HCT116 (cell line): ENCODE measurements around the gene TLX1. TPM values are rescaled to one million over a fixed set of nuclear protein-coding genes. Genes with fewer than 3 reads are reported as not detected.

Experiments
- ATAC-seq: fragments of 200-7000 bp; cut with Tn5 transposase; 2 replicates; pipeline ENCODE4 v1.9.1; 2020; ENCODE audit warnings: mild to moderate bottlenecking, moderate library complexity
- BruUV-seq: library from RNA; stranded (reverse); fragments of 400-500 nt; replicated peaks from 2 replicates; lab custom pipeline; 2021; lab: Mats Ljungman, UMichigan
- CTCF ChIA-PET: fragments of 300-600 bp; sonication (Branson Sonifier 250); formaldehyde crosslinking; loops from one replicate; lab custom pipeline; 2021; ENCODE audit warnings: antibody characterized with exemption; lab: Charles Lee
- POLR2A ChIA-PET: fragments of 300-600, 350-600 bp; sonication (Branson Sonifier 250); formaldehyde crosslinking; loops from one replicate; lab custom pipeline; 2021; ENCODE audit warnings: antibody characterized with exemption; lab: Charles Lee
- RAD21 ChIA-PET, 2 experiments: fragments of 300-600 bp; sonication (Branson Sonifier 250); formaldehyde crosslinking; loops; one replicate each; lab custom pipeline; 2023; ENCODE audit warnings: low total read pairs in 2 of 2; ENCODE audit not compliant: uncharacterized antibody in 2 of 2, unreplicated experiment in 2 of 2, low non-redundant PET in 1 of 2; lab: Charles Lee
- DNase-seq: peaks from one replicate; pipeline ENCODE4 v3.0.0-alpha.2; 2010; ENCODE audit warnings: low read depth, low spot score
- H2AFZ ChIP-seq: fragments of 200-600 bp; shearing (Covaris generic), sonication (generic); 2 replicates; pipeline ENCODE4 v1.6.1; 2017; ENCODE audit warnings: low read depth, mixed run types, mixed read lengths, antibody characterized with exemption, low read length; ENCODE audit not compliant: poor library complexity, severe bottlenecking
- H3K27ac ChIP-seq: 2 replicates; pipeline ENCODE4 v1.5.1; 2012; ENCODE audit warnings: low read depth, low read length
- H3K27me3 ChIP-seq: fragments of 200-600 bp; sonication (generic); 2 replicates; pipeline ENCODE4 v1.6.1; 2016; ENCODE audit warnings: mixed run types, low read length, mixed read lengths; ENCODE audit not compliant: insufficient read depth
- H3K36me3 ChIP-seq, 2 experiments: fragments of 200-500 bp in 1 of 2; fragments of 200-600 bp in 1 of 2; sonication (Bioruptor generic) in 1 of 2; sonication (generic) in 1 of 2; 2 replicates each; pipeline versions ENCODE4 v1.5.1 to v1.6.1; 2014 to 2016; ENCODE audit warnings: low read length in 2 of 2, inconsistent platforms in 1 of 2, mixed read lengths in 1 of 2, mixed run types in 1 of 2; ENCODE audit not compliant: insufficient read depth in 2 of 2, control insufficient read depth in 1 of 2
- H3K4me1 ChIP-seq, 2 experiments: fragments of 200-600 bp in 1 of 2; sonication (generic) in 1 of 2; 2 replicates each; pipeline versions ENCODE4 v1.5.1 to v1.6.1; 2012 to 2017; ENCODE audit warnings: low read length in 2 of 2, inconsistent platforms in 1 of 2, mild to moderate bottlenecking in 1 of 2, mixed read lengths in 1 of 2, mixed run types in 1 of 2, moderate library complexity in 1 of 2; ENCODE audit not compliant: insufficient read depth in 2 of 2, control insufficient read depth in 1 of 2
- H3K4me2 ChIP-seq: fragments of 200-600 bp; sonication (generic); 2 replicates; pipeline ENCODE4 v1.6.1; 2017; ENCODE audit warnings: mixed run types, low read length, mixed read lengths
- H3K4me3 ChIP-seq, 2 experiments: fragments of 200-600 bp in 1 of 2; sonication (generic) in 1 of 2; replicated peaks in 1 of 2; 2 replicates each; pipeline ENCODE4 v1.5.1; 2011 to 2016; ENCODE audit warnings: low read length in 2 of 2, control low read depth in 1 of 2, low read depth in 1 of 2, mild to moderate bottlenecking in 1 of 2, mixed read lengths in 1 of 2, mixed run types in 1 of 2
- H3K79me2 ChIP-seq: fragments of 200-600 bp; sonication (generic); 2 replicates; pipeline ENCODE4 v1.6.1; 2017; ENCODE audit warnings: mild to moderate bottlenecking, mixed run types, low read length, moderate library complexity, mixed read lengths; ENCODE audit not compliant: insufficient read depth
- H3K9ac ChIP-seq: fragments of 200-600 bp; sonication (generic); 2 replicates; pipeline ENCODE4 v1.6.1; 2016; ENCODE audit warnings: low read length, mixed read lengths
- H3K9me2 ChIP-seq: fragments of 200-600 bp; sonication (generic), shearing (Covaris generic); 2 replicates; pipeline ENCODE4 v1.6.1; 2017; ENCODE audit warnings: mixed run types, mild to moderate bottlenecking, moderate library complexity; ENCODE audit not compliant: insufficient read depth
- H3K9me3 ChIP-seq, 2 experiments: fragments of 200-500 bp in 1 of 2; fragments of 200-600 bp in 1 of 2; sonication (Bioruptor generic) in 1 of 2; sonication (generic) in 1 of 2; 2 replicates each; pipeline ENCODE4 v1.6.1; 2014 to 2017; ENCODE audit warnings: low read length in 2 of 2, mixed read lengths in 2 of 2, inconsistent platforms in 1 of 2, low read depth in 1 of 2, mild to moderate bottlenecking in 1 of 2, mixed run types in 1 of 2, moderate library complexity in 1 of 2; ENCODE audit not compliant: control insufficient read depth in 1 of 2, insufficient read depth in 1 of 2
- H4K20me1 ChIP-seq: fragments of 200-600 bp; sonication (generic), shearing (Covaris generic); 2 replicates; pipeline ENCODE4 v1.6.1; 2017; ENCODE audit warnings: mixed run types, mild to moderate bottlenecking, moderate library complexity; ENCODE audit not compliant: insufficient read depth
- CBX3 ChIP-seq: IDR thresholded peaks from 2 replicates; pipeline ENCODE4 v1.6.1; 2012; ENCODE audit warnings: low read depth
- EZH2 ChIP-seq: fragments of 200-600 bp; sonication (generic); IDR thresholded peaks from 2 replicates; pipeline ENCODE4 v1.6.1; 2017; ENCODE audit warnings: antibody characterized with exemption, mixed run types
- POLR2A ChIP-seq: IDR thresholded peaks from 2 replicates; pipeline ENCODE4 v1.7.0; 2011; ENCODE audit warnings: borderline replicate concordance; ENCODE audit not compliant: insufficient read depth, insufficient read length; ENCODE audit errors: extremely low read depth
- RAD21 ChIP-seq: IDR thresholded peaks from 2 replicates; pipeline ENCODE4 v1.6.1; 2012; ENCODE audit warnings: low read depth, mild to moderate bottlenecking
- SIN3A ChIP-seq: IDR thresholded peaks from 2 replicates; pipeline ENCODE4 v1.6.1; 2012; ENCODE audit warnings: low read depth
- SP1 ChIP-seq: IDR thresholded peaks from 2 replicates; pipeline ENCODE4 v1.6.1; 2012; ENCODE audit warnings: low read depth
- intact Hi-C: fragments of 100-400 bp; cut with micrococcal nuclease; formaldehyde crosslinking; loops from 2 replicates; pipeline ENCODE4 v1.10.0; 2022
- total RNA-seq: library from RNA; stranded (reverse); gene quantifications from one replicate; pipeline ENCODE4 v1.2.1, GENCODE V29; 2021; ENCODE audit not compliant: unreplicated experiment
- TF ChIP-seq, protein P1 (sequence below), 3 experiments: fragments of 200-600 bp in 1 of 3; sonication (generic) in 1 of 3; IDR thresholded peaks in 2 of 3; conservative IDR thresholded peaks in 1 of 3; 2 replicates each; pipeline ENCODE4 v1.5.1; 2012 to 2017; ENCODE audit warnings: low read depth in 2 of 3, low read length in 2 of 3, antibody characterized with exemption in 1 of 3, borderline replicate concordance in 1 of 3, control low read depth in 1 of 3, mild to moderate bottlenecking in 1 of 3, mixed read lengths in 1 of 3, mixed run types in 1 of 3, moderate library complexity in 1 of 3; ENCODE audit not compliant: insufficient read depth in 1 of 3

TLX1 gene
- total RNA-seq, 1 experiment from 2014 or later: not detected

DNA sequence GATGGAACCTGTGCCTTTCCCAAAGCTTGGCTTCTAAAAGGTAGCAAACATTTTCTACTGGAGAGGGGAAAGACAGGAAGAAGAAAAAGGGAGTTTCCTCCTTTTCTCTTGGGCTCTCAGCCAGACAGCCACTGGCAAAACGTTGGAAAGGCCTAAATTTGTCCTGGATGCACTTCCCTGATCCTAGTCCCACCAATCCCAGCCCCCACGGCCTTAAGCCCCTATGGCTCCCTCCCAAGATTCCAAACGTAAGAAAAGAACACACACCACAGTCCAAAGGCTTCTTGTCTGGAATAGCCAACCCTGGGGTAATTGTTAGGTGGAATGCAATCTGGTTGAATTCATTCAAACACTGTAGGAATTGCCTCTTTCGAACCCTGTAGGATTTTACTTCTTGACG, 959 bp upstream of the TLX1 start (continued):
- no peak for TF ChIP-seq RAD21

DNA sequence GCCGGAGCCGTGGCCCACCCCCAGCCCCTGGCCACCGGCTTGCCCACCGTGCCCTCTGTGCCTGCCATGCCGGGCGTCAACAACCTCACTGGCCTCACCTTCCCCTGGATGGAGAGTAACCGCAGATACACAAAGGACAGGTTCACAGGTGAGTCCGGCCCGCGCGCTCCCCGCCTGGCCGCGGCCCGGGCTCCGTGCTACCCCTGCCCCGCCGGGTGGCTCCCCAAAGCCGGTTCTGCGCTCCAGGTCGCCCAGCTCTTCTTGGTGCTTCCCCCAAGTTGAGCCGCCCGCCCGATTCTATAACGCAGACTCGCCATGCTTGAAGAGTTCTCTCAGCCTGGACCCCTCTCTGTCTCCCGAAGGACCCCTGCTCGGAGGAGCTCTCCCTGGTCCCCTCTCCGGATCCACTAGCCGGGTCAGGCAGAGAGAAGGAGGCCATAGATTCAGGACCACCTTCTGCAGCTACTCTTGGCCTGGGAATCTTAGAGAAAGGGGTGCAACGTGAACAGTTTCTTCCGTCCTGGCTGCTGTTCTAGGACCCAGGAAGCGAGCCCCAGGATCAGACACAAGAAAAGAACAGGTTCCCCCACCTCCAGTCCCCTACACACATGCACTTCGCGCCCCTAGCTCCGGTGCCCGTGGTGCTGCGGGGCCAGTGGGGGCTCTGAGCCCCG, 999 bp downstream of the TLX1 start:
- Histone ChIP-seq H3K27ac (no peak overlapping the region), H3K9me3 (no peaks in the 10 kb centered on the region), H4K20me1 (no peaks in the 10 kb centered on the region), H3K27me3 (peaks cover 2% of the 10 kb centered on the region; the same call in 1 of the 2 replicates), H3K4me2 (no peak overlapping the region), H3K9ac (no peak overlapping the region), H3K4me1 (peaks cover 9 to 13% of the 10 kb centered on the region in 2 experiments), H3K36me3 (no peaks in the 10 kb centered on the region), H3K79me2 (no peaks in the 10 kb centered on the region), H3K9me2 (no peaks in the 10 kb centered on the region), H3K4me3 (no peak overlapping the region), H2AFZ (no peak overlapping the region)
- no peak for TF ChIP-seq EZH2
- no peak for TF ChIP-seq SP1
- TF ChIP-seq CBX3: no peak
- no peak for TF ChIP-seq SIN3A
- TF ChIP-seq, protein P1, sequence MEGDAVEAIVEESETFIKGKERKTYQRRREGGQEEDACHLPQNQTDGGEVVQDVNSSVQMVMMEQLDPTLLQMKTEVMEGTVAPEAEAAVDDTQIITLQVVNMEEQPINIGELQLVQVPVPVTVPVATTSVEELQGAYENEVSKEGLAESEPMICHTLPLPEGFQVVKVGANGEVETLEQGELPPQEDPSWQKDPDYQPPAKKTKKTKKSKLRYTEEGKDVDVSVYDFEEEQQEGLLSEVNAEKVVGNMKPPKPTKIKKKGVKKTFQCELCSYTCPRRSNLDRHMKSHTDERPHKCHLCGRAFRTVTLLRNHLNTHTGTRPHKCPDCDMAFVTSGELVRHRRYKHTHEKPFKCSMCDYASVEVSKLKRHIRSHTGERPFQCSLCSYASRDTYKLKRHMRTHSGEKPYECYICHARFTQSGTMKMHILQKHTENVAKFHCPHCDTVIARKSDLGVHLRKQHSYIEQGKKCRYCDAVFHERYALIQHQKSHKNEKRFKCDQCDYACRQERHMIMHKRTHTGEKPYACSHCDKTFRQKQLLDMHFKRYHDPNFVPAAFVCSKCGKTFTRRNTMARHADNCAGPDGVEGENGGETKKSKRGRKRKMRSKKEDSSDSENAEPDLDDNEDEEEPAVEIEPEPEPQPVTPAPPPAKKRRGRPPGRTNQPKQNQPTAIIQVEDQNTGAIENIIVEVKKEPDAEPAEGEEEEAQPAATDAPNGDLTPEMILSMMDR (IDR thresholded peaks at IDR 0.05 in 2 of 3, conservative IDR thresholded peaks at IDR 0.05 in 1 of 3; ENCODE audit: borderline replicate concordance in 1 of 3, insufficient read depth in 1 of 3, low read depth in 2 of 3, low read length in 2 of 3): no peak
- no peak for TF ChIP-seq POLR2A
- TF ChIP-seq RAD21: no peak
- POLR2A ChIA-PET: no interaction called here
- intact Hi-C loops: no loop called here
- ATAC-seq (no peak), DNase-seq (no peak)
- CTCF ChIA-PET: interaction anchor here (3.1 kb wide), 1 partner anchor 10 kb away, joined by 14 read pairs; no protein-coding TSS in a partner anchor
- no TSS peak for BruUV-seq
- RAD21 ChIA-PET: no interaction called here
